HEK293 (cell line): ENCODE data around the gene INO80E.

Experiments used
- HOXD13 ChIP-seq: sonication (generic); formaldehyde crosslinking; IDR thresholded peaks from 2 replicates; pipeline ENCODE4 v1.8.0; 2022; ENCODE audit warnings: missing genetic modification reagents, borderline replicate concordance
- KLF7 ChIP-seq: fragments of 450-650 bp; formaldehyde crosslinking; IDR thresholded peaks from 2 replicates; pipeline ENCODE4 v1.5.1; 2016; ENCODE audit warnings: missing biosample characterization, missing genetic modification characterization, borderline replicate concordance
- SCRT1 ChIP-seq: fragments of 450-650 bp; formaldehyde crosslinking; IDR thresholded peaks from 2 replicates; pipeline ENCODE4 v1.5.1; 2016; ENCODE audit warnings: missing biosample characterization, missing genetic modification characterization, borderline replicate concordance
- YY1 ChIP-seq: fragments of 450-650 bp; formaldehyde crosslinking; IDR thresholded peaks from 2 replicates; pipeline ENCODE4 v1.5.1; 2018; ENCODE audit warnings: missing biosample characterization, missing genetic modification characterization
- ZBTB11 ChIP-seq: fragments of 450-650 bp; formaldehyde crosslinking; conservative IDR thresholded peaks from 2 replicates; pipeline ENCODE4 v1.5.1; 2016; ENCODE audit warnings: low read depth, missing biosample characterization, missing genetic modification characterization
- ZBTB7A ChIP-seq: fragments of 450-650 bp; formaldehyde crosslinking; IDR thresholded peaks from 2 replicates; pipeline ENCODE4 v1.5.1; 2016; ENCODE audit warnings: low read depth, missing biosample characterization, missing genetic modification characterization
- ZEB2 ChIP-seq: fragments of 450-650 bp; formaldehyde crosslinking; IDR thresholded peaks from 2 replicates; pipeline ENCODE4 v1.5.1; 2016; ENCODE audit warnings: missing biosample characterization, missing genetic modification characterization
- ZFP41 ChIP-seq: fragments of 450-650 bp; formaldehyde crosslinking; IDR thresholded peaks from 2 replicates; pipeline ENCODE4 v1.5.1; 2016; ENCODE audit warnings: missing biosample characterization, missing genetic modification characterization, borderline replicate concordance
- ZNF146 ChIP-seq: fragments of 450-650 bp; formaldehyde crosslinking; IDR thresholded peaks from 2 replicates; pipeline ENCODE4 v1.5.1; 2016; ENCODE audit warnings: missing biosample characterization, missing genetic modification characterization
- ZNF2 ChIP-seq: fragments of 450-650 bp; formaldehyde crosslinking; IDR thresholded peaks from 2 replicates; pipeline ENCODE4 v1.5.1; 2016; ENCODE audit warnings: missing biosample characterization, missing genetic modification characterization
- ZNF211 ChIP-seq: fragments of 450-650 bp; formaldehyde crosslinking; IDR thresholded peaks from 2 replicates; pipeline ENCODE4 v1.5.1; 2016; ENCODE audit warnings: low read depth, missing biosample characterization, missing genetic modification characterization
- ZNF221 ChIP-seq: fragments of 450-650 bp; formaldehyde crosslinking; IDR thresholded peaks from 2 replicates; pipeline ENCODE4 v1.5.1; 2017; ENCODE audit warnings: missing biosample characterization, missing genetic modification characterization, borderline replicate concordance
- ZNF23 ChIP-seq: fragments of 450-650 bp; formaldehyde crosslinking; IDR thresholded peaks from 2 replicates; pipeline ENCODE4 v1.5.1; 2016; ENCODE audit warnings: missing biosample characterization, missing genetic modification characterization, borderline replicate concordance
- ZNF26 ChIP-seq: fragments of 450-650 bp; formaldehyde crosslinking; IDR thresholded peaks from 2 replicates; pipeline ENCODE4 v1.5.1; 2016; ENCODE audit warnings: missing biosample characterization, missing genetic modification characterization
- ZNF280D ChIP-seq: fragments of 450-650 bp; formaldehyde crosslinking; IDR thresholded peaks from 2 replicates; pipeline ENCODE4 v1.5.1; 2016; ENCODE audit warnings: missing biosample characterization, missing genetic modification characterization
- ZNF324 ChIP-seq: fragments of 450-650 bp; formaldehyde crosslinking; IDR thresholded peaks from 2 replicates; pipeline ENCODE4 v1.5.1; 2016; ENCODE audit warnings: missing biosample characterization, missing genetic modification characterization
- ZNF335 ChIP-seq: fragments of 450-650 bp; formaldehyde crosslinking; conservative IDR thresholded peaks from 2 replicates; pipeline ENCODE4 v1.5.1; 2016; ENCODE audit warnings: missing biosample characterization, missing genetic modification characterization
- ZNF362 ChIP-seq: fragments of 450-650 bp; formaldehyde crosslinking; IDR thresholded peaks from 2 replicates; pipeline ENCODE4 v1.5.1; 2016; ENCODE audit warnings: missing biosample characterization, missing genetic modification characterization
- ZNF48 ChIP-seq: fragments of 450-650 bp; formaldehyde crosslinking; IDR thresholded peaks from 2 replicates; pipeline ENCODE4 v1.5.1; 2016; ENCODE audit warnings: missing biosample characterization, missing genetic modification characterization
- ZNF513 ChIP-seq: fragments of 450-650 bp; IDR thresholded peaks from 2 replicates; pipeline ENCODE4 v1.5.1; 2018; ENCODE audit warnings: missing biosample characterization, missing genetic modification characterization
- ZNF518A ChIP-seq: fragments of 450-650 bp; formaldehyde crosslinking; conservative IDR thresholded peaks from 2 replicates; pipeline ENCODE4 v1.5.1; 2016; ENCODE audit warnings: low read depth, missing biosample characterization, missing genetic modification characterization
- ZNF610 ChIP-seq: fragments of 450-650 bp; formaldehyde crosslinking; IDR thresholded peaks from 2 replicates; pipeline ENCODE4 v1.5.1; 2016; ENCODE audit warnings: missing biosample characterization, missing genetic modification characterization, borderline replicate concordance
- ZNF654 ChIP-seq: fragments of 450-650 bp; formaldehyde crosslinking; IDR thresholded peaks from 2 replicates; pipeline ENCODE4 v1.5.1; 2016; ENCODE audit warnings: low read depth, missing biosample characterization, missing genetic modification characterization

INO80E gene

GRCh38 chr16:30052671-30053372 lies 56.8 kb downstream of the INO80E start (continued):
- TF ChIP-seq KLF7 (tag by site-specific recombination): peak; percentile 89
- peak; percentile 99 for TF ChIP-seq ZNF518A
- TF ChIP-seq ZNF23 (tag by site-specific recombination): peak; percentile 47; the same call in 1 of the 2 replicates
- TF ChIP-seq ZNF146 (tag by site-specific recombination): peak; percentile 60
- no peak for TF ChIP-seq ZNF26 (tag by site-specific recombination)
- TF ChIP-seq ZNF610 (tag by site-specific recombination): peak; percentile 88
- peak; percentile 68 for TF ChIP-seq ZNF335 (tag by site-specific recombination)
- TF ChIP-seq ZNF654 (tag by site-specific recombination): peak; percentile 67
- 0 out of 2 replicates have a peak, but pooled peaks have one; percentile 57 for TF ChIP-seq ZBTB7A (tag by site-specific recombination)
- no peak for TF ChIP-seq ZNF221 (tag by site-specific recombination)
- no peak for TF ChIP-seq ZNF513
- TF ChIP-seq YY1 (tag by site-specific recombination): peak; percentile 59; the same call in 1 of the 2 replicates
- no peak for TF ChIP-seq ZNF362 (tag by site-specific recombination)
- no peak for TF ChIP-seq ZNF48 (tag by site-specific recombination)
- peak; percentile 93 for TF ChIP-seq ZBTB11 (tag by site-specific recombination)
- no peak for TF ChIP-seq ZFP41 (tag by site-specific recombination)
- TF ChIP-seq ZEB2 (tag by site-specific recombination): peak; percentile 97
- no peak for TF ChIP-seq ZNF211 (tag by site-specific recombination)
- TF ChIP-seq ZNF2 (tag by site-specific recombination): peak; percentile 92
- no peak for TF ChIP-seq HOXD13
- no peak for TF ChIP-seq SCRT1 (tag by site-specific recombination)
- no peak for TF ChIP-seq ZNF280D (tag by site-specific recombination)
- TF ChIP-seq ZNF324 (tag by site-specific recombination): peak; percentile 96; the same call in 1 of the 2 replicates
